ENCODE data around the gene ACAN. TPM values are rescaled to one million over a fixed set of nuclear protein-coding genes. Genes with fewer than 3 reads are reported as not detected.
A peak's percentile ranks its signal among the peaks of the same experiment; 100 is the strongest.

ACAN gene
- total and polyA plus RNA-seq, 8 donors: under 0.01 to 2.0 (median 0.40) TPM; not detected in 4

DNA sequence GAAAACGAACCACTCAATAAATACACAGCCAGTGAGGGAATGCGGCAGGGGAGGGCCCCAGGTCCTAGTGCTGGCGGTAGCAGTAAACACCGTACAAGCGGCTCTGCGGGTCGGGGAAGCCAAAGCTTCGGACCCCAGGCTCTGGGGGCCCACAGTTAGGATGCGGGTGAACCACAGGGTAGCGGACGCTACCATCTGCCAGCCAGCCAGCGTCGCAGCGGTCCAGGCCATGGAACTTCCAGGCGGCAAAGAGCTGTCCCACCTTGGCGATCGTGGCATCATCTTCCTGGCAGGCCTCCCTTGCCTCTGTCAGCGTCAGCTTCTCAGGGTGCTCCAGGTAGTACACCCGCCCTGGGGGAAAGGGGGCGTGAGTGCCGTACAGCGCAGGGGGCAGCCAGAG is 74.7 kb downstream of the ACAN start:
- TF ChIP-seq POLR2AphosphoS5 (IDR thresholded peaks at IDR 0.05): no peak
- no peak for TF ChIP-seq EP300 (IDR thresholded peaks at IDR 0.05)
- no peak for TF ChIP-seq CTCF (IDR thresholded peaks at IDR 0.05)
- TF ChIP-seq POLR2A (IDR thresholded peaks at IDR 0.05): no peak
- Histone ChIP-seq H3K27ac (no peak overlapping the region), H3K4me3 (no peak overlapping the region), H3K4me1 (no peaks in the 10 kb centered on the region), H3K36me3 (peaks cover 0 to 3% (median 0%) of the 10 kb centered on the region in 4 donors), H3K27me3 (peaks cover 0 to 22% (median 0%) of the 10 kb centered on the region in 3 donors), H3K9me3 (no peaks in the 10 kb centered on the region)
- WGBS, 5 donors: 90 to 94% (median 91%) methylated on average over 19 to 22 of the region's 22 CpGs
- intact Hi-C loops (cut with DNase I; ENCODE audit: low total_unique reads): no loop called here
- no peak for DNase-seq

- Histone ChIP-seq H3K36me3 (peaks cover 0 to 3% (median 0%) of the 10 kb centered on the region in 4 donors), H3K27ac (no peak overlapping the region), H3K9me3 (no peaks in the 10 kb centered on the region), H3K4me1 (no peaks in the 10 kb centered on the region), H3K27me3 (peaks cover 0 to 13% (median 0%) of the 10 kb centered on the region in 3 donors), H3K4me3 (no peak overlapping the region)
- DNase-seq: peak; percentile 47 to 70
- peak in 4 of 7 experiments; percentile 6 to 59 (median 52) for TF ChIP-seq CTCF (IDR thresholded peaks at IDR 0.05)
- no peak for TF ChIP-seq POLR2AphosphoS5 (IDR thresholded peaks at IDR 0.05)
- TF ChIP-seq EP300 (IDR thresholded peaks at IDR 0.05): no peak
- no peak for TF ChIP-seq POLR2A (IDR thresholded peaks at IDR 0.05)
- intact Hi-C loops (cut with DNase I; ENCODE audit: low total_unique reads): no loop called here
- WGBS, 5 donors: 33 to 80% (median 73%) methylated on average over 1 to 18 of the region's 18 CpGs
Observed at GRCh38 chr15:88878720-88879184, 75.5 kb downstream of the ACAN start.

GRCh38 chr15:88880944-88881740 is 77.9 kb downstream of the ACAN start:
- Histone ChIP-seq H3K27me3 (peaks cover 0 to 4% (median 0%) of the 10 kb centered on the region in 3 donors), H3K36me3 (peaks cover 0 to 3% (median 0%) of the 10 kb centered on the region in 4 donors), H3K9me3 (no peaks in the 10 kb centered on the region), H3K4me1 (no peaks in the 10 kb centered on the region), H3K27ac (no peak overlapping the region), H3K4me3 (no peak overlapping the region)
- TF ChIP-seq EP300 (IDR thresholded peaks at IDR 0.05) (no peak), POLR2AphosphoS5 (IDR thresholded peaks at IDR 0.05) (no peak), CTCF (IDR thresholded peaks at IDR 0.05) (no peak), POLR2A (IDR thresholded peaks at IDR 0.05) (no peak)
- 95 to 97% (median 96%) methylated on average over 31 of the region's 31 CpGs for WGBS, 5 donors
- no peak for DNase-seq
- intact Hi-C loops (cut with DNase I; ENCODE audit: low total_unique reads): no loop called here

GRCh38 chr15:88881775-88882174 is 78.5 kb downstream of the ACAN start:
- Histone ChIP-seq H3K4me1 (no peaks in the 10 kb centered on the region), H3K36me3 (peaks cover 0 to 3% (median 0%) of the 10 kb centered on the region in 4 donors), H3K4me3 (no peak overlapping the region), H3K27me3 (peaks cover 0 to 4% (median 0%) of the 10 kb centered on the region in 3 donors), H3K9me3 (no peaks in the 10 kb centered on the region), H3K27ac (no peak overlapping the region)
- WGBS, 5 donors: 91 to 96% (median 94%) methylated on average over 3 of the region's 3 CpGs
- no peak for DNase-seq
- intact Hi-C loops (cut with DNase I; ENCODE audit: low total_unique reads): no loop called here
- TF ChIP-seq CTCF (IDR thresholded peaks at IDR 0.05): no peak
- TF ChIP-seq POLR2A (IDR thresholded peaks at IDR 0.05): no peak
- TF ChIP-seq EP300 (IDR thresholded peaks at IDR 0.05): no peak
- no peak for TF ChIP-seq POLR2AphosphoS5 (IDR thresholded peaks at IDR 0.05)

Data from stomach (tissue), 9 donors.